ENCODE results near the gene ASB11.
A peak's percentile ranks its signal among the peaks of the same experiment; 100 is the strongest.
"Not testable (repeated sequence)": the region's sequence is repeated elsewhere in the genome, so short reads cannot be mapped to it uniquely, and the experiment has no call there.

Gene ASB11, protein sequence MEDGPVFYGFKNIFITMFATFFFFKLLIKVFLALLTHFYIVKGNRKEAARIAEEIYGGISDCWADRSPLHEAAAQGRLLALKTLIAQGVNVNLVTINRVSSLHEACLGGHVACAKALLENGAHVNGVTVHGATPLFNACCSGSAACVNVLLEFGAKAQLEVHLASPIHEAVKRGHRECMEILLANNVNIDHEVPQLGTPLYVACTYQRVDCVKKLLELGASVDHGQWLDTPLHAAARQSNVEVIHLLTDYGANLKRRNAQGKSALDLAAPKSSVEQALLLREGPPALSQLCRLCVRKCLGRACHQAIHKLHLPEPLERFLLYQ

DNA sequence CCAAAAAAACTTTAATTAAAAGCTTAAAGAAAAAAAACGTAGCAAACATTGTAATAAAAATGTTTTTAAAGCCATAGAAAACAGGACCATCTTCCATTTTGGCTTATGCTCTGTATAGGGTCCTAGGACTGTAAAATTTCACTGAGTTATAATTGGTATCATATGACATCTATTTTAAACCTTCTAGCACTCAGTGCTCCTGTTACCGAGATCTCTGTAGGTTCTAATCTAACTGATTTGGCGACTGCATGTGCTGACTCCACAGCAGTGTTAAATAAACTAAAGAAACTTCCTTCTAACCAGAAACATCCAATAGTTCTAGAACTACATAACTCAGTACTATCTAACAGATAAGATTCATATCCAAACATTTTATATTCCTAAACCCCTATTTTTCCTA, at the start of gene ASB11:
ASB11 (minus strand) TSS at position 132 of the 400 bp plus-strand sequence; CDS start at position 97, 35 bp downstream.
- DNase-seq, result no peak

DNA sequence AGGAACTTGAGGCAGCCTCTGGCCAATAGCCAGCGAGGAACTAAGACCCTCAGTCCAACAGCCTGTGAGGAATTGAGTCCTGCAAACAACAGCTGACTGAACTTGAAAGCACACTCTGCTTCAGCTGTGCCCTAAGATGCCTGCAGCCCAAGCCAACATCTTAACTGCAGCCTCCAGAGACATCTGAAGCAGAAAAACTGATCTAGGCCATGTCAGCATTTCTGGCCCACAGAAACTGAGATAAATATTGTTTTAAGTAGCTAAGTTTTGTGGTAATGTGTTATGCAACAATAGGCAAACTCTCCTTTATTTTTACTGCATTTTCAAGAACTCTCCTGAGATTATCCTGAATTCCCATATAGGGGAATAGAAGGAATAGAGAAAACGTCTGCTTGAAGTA, 44.3 kb upstream of the ASB11 start:
- DNase-seq, result no peak

DNA sequence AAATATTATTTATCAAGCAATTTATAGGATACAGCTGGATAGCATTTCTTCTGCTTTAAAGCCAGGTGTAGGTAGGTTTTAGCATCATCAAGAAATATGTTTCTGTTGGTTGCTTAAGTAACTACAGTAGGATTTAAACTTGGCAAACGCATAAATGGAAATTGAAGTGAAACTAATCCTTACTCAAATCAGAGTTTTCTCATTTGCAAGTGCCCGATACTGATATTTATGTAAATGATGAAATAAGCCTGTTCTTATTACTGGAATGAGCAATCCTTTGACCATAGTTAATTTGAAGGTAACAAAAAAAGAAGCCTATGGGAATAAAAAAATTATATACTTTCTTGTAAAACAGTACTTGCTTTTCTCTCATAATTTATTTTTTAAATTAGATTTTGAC, 43.1 kb upstream of the ASB11 start:
- DNase-seq, result no peak

DNA sequence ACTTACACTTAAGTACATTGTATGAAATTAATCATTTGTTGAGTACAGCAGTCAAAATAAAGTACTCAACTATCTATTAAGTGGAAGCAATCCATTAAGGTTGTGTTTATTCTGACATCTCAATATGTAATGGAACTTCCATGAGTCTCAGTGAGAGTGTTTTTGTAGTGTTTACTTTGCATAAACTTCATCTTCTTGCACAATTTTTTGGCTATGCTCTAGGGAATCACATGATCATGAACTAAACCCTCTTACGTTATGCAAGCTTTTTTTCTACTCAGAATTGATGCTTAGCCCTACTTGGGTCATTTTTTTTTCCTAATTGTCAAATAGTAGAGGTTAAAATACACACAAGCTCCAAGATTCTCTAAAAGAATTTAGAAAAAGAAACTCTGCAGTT, 41.0 kb upstream of the ASB11 start:
- no peak for DNase-seq

DNA sequence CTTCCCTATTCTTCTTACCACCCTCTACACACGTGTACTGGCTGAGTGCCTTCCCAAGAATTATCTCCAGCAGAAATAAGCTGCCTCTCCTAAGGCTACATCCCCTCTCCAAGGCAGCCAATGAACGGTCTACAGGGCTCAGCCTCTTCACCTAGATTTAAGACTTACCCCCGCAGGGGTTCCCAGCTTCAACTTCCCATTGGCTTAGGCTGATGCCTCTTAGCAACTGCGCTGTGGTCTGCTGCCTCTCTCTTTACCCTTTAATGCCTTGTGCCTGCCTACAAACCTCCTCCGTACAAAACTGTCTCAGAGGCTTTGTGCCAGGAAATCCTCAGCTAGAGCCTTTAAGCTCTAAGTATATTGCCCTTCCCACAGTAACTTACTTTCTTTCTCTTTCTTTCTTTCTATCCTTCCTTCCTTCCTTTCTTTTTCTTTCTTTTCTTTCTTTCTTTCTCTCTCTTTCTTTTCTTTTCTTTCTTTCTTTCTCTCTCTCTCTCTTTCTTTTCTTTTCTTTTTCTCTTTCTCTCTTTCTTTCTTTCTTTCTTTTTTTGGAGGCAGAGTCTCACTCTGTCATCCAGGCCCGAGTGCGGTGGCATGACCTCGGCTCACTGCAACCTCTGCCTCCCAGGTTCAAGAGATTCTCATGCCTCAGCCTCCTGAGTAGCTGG, 35.0 kb upstream of the ASB11 start:
- DNase-seq, result no peak

DNA sequence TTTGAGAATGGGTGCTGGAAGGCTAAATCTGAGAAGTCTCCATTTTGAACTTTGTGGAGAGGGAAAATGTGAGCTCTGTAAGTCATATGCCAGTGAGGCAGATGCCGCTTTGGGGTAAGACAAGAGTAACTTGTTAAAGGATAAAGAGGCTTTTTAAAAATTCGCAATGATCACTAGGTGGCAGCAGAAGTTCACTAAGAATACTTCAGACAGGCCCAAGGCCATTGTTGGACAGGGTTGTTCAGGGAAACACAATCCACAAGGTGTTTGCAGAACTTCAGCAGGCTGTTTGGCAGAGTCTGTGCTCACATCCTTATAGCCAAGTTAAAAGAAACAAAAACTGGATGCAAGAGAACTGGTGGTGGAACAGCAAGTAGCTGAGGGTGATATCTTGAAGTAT, 33.6 kb upstream of the ASB11 start:
- DNase-seq, result peak; percentile 34

DNA sequence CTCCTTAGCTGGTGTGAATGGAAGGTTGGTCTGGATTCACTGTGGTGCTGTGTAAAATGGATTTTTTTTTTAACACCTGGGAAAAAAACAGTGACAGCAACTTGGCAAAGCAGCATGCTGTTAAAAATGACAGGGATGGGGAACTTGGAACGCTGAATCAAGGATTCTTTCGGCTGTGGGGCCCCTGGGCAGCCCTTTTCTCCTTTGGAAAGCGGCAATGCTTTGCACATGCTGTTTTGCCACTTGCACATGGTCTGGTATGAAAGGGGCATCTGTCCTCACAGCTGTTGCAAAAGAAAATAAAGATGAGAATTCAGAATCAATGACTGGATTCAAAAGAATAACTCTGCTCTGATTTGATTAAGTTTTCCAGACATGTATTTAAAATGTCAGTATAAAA, 30.5 kb upstream of the ASB11 start:
- DNase-seq, result no peak

DNA sequence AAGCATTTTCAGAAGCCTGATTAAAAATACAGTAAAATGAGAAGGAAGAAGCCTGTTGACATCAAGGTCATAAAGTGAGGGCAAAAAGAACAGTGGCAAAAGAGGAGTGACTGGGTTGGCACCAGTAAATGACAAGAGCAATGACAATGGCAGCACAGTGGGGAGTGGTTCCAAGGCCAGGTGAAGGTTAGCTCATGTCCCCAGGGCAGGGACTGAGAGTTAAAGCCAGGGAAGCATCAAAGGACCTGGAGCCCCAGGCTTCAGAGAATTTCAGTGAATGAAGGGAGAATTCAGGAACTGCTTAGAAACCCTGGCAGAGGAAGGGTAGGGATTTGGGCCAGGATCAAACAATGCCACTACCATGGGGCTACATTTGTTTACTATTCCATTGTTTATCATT, 28.7 kb upstream of the ASB11 start:
- DNase-seq, result no peak

DNA sequence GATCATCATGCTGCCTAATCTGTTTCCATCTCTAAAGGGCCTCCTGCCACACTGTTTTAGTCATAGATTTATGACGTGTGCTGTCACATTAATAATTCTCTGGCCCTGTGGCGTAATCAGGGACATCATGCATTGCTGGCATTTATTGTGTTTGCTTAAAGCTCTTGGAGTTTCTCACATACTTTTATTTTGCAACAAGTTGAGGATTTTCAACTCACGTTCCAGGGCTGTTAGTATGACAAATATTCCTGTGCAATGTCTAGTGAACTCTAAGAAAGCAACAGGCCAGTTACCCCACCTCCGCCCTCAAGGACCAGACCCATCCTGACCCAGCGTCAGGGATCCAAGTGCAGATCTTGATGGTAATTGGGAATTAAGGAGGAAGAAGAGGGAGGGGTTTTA, 27.6 kb upstream of the ASB11 start:
- no peak for DNase-seq

DNA sequence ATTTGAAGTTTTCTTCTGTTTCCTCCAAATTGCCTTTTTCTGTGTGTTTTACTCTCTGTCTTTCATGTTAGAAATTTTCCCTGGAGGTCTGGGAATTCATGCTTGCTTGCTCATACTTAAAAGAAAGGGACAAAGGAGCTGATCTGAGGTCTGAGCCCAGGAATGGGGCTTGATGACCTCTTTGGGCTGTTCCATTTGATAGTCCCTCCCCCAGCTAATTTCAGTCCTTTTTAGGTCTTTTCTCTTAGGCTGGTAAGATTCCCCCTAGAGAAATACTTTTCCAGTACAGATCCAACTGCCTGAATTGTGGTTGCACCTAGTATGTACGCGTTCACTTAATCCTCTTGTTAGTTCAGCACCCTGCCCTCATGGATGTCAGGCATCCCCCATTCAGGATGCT, 25.4 kb upstream of the ASB11 start:
- no peak for DNase-seq

DNA sequence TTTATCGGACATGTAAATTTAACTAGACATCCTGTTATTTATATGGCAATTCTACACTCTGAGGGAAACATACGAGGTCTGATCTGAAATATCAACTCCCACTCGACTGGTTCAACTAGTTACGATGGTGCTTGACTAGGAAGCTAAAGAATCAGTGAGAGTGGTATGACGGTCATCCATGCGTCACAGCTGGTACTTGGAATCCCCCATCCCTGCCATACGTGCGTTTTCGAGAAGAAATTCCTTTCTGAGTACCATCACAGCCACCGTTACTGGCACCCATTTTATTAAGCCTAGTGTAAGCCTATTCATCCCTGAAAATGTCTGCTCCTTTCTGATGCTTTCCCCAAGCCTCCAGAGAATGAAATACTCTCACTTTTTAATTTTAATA, 20.6 kb upstream of the ASB11 start:
- DNase-seq, result peak; percentile 75

DNA sequence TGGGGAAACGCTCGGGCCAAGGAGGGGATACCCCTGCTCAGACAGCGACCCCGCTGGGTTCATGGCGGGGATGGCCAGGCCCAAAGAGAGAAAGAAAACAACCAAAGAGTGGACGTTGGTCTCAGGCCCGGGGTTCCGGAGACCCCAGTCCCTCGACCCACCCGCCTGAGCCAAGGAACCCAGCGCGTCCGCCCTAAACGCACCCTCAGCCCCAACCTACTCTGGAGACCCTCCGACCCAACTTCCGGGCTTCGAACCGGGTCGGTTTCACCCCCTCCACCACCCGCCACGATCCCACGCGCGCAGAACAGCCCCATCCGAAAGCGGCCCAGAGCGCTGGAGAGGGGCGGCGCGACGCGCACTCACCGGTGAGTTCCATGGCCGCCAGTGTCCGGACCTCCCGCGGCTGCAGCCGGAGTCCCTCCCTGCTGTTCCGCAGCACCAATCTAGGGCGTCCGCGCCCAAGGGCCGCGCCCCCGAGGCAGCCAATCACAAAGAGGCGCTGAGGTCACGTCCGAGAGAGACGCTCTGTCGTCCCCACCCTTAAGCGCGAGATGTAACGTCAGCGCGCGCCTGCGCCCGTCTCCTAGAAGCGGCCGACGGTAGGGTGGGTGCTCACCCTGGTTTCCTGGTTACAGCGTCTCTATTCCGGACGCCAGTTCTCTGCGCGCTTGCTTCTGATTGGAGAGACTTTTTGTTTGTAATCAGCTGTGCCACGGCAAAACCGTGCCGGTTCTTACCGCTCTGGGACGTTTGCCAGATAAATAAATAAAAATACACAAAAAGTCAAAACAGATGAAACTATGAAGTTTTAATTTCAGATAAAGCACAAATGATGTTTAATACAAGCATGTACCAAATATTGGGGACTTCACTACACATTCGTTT, 19.9 kb upstream of the ASB11 start, which contains the start of gene PIGA:
PIGA (minus strand) TSS at position 389 of the 888 bp plus-strand sequence. CDS start 3,593 bp downstream, outside the sequence.
- peak; percentile 95 for DNase-seq

DNA sequence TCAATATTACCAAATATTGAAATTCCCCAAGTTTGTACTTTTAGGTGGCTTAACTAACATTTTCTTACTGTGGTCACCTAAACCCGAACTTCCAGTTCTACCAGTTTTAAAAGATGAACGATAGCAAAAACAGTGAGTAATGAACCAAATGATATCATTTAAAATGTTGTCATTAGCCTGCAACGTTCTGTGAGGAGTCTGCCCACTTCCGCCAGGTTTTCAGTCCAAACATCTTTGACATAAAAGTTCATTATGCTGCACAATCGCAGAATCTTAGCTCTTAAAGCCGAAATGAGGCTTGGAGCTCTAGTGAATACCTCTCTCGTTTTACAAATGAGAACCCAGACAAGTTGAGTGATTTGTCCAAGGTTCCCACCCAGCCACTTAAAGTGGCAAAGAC, 19.1 kb upstream of the ASB11 start:
- peak; percentile 49 for DNase-seq

DNA sequence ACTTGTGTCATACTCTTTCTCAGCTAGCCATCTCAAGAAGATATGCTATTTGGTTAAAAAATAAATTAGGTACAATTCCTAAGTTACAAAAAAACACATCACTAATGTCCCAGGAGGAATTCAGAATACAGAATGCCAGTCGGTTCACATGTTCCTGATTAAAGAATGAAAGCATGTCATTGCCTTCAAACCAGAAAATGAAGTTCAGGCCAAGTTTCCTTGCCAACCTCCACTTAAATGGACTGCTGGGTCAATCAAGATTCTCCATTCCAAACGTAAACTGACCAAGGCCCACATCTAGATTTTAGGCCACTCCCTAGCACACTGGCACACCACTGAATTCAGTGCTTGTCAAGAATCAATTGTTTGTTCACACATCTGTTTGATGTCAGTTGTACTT, 13.4 kb upstream of the ASB11 start:
- no peak for DNase-seq

DNA sequence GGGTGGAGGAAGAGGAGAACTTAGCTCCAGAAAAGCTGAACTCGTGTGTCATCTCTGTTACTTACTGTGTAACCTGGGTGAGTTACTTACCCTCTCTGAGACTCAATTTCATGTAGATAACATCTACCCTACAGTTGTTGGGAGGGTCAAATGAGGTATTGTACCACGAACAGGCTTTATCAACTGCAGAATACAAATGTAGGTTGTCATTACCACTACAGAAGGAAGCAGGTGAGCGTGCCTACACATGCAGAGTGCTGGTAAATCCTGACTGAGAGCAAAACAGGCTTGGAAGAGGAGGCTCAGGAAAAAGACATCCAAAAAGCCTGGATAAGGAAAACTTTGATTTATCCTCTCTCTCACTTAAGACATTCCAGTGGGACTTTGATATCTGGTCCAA, 12.7 kb upstream of the ASB11 start:
- no peak for DNase-seq

DNA sequence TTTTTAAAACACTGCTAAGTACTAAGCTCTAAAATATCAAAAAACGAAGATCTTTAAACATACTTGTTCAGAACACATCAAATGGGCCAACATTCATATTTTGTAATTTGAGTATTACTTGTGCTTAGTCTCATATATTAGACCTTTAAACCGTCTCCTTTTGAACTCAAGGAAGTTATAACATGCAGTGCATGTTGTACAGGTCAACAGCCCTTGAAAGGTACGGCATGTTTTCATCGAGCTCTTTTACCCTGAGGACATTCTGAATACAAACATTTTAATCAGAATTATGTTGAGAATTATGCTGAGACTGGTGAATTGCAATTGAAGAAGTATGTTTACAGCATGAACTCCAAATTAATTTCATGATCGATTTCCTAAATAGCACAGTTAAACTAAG, 7.0 kb upstream of the ASB11 start:
- DNase-seq, result no peak

DNA sequence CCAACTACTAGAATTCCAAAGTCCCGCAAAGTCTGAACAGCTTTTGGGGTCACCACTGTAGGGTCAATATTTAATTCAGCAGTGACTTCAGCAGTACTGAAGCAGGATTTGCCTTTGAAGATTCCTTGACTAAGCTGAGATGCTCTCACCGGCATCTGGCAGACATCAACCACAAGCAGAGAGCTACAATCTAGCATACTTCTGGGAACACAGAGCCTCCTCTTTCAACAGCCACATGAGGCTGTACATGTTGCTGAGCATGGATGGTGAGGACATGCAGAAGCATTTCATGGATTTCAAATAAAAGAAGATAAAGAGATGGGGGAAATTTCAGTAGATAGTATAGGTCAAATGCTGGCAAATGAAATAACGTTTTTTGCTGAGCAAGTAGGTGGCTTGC, 6.6 kb upstream of the ASB11 start:
- DNase-seq, result no peak

DNA sequence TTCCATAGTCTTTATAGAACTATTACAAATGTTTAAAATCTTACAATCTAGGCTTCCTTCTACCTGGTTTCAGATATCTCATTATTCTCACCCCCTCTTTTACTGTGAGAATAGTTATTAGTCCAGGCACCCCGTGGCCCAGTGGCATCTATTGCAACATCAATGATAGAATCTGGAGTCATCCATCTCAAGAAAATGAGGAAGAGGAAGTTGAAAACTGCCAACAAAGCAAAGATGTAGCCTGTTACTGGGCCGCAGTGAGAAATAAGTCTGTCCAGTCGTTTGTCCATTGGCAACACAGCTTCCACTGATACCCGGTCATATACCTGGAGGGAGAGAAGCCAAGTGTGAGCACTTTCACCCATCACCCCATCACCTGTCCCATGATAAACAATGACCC, 6.0 kb upstream of the ASB11 start:
- DNase-seq, result no peak

DNA sequence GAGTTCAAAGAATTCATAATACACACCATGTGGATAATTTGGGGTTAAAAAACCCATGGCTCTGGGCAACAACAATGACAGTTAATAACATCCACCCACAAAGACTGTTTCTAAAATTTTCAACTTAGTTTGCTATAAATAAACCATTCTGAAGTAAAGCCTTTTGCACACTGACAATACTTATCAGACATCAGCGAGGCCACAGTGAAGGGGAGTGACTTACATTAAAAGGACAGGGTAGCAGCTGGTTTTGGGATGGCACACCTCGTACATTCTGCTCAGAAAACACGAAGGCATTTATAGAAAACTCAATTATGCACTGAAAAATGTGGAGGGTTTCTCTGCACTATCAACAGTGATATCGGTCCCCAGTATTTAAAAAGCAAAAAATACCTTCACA, 4.9 kb upstream of the ASB11 start:
- no peak for DNase-seq

DNA sequence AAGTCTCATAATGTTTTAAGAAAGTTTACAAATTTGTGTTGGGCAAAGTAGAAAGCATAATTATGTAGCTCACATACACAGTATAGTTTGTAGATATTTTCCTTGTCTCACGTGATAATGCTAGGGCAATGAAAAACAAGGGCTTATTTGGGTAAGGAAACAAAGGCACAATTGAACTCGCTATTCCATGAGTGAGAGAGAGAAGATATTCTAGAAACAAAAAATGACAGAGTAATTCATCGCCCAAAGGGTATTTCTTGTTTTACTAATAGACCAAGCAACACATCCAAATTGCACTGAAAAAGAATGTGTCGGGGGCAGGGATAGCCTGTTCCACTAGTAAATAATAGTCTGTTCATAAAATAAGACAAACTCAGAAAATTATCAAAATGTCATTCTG, 3.6 kb upstream of the ASB11 start:
- DNase-seq, result no peak

DNA sequence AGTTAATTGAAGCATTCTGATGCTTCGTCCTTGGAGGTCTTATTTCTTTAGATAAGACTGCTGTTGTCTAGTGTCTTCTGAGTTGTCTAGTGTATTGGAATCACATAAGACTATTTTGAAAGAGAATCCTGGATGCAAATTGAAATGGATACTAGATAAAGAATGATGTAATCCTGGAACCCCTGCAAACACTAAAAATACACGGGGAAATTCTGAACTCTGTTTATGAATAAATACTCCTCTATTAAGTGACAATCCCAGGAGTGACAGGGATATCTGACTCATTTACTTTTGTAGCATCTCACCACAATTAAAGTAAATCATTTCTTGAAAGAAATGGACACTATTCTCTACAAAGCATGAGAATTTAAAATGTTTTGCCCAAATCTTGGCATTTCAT, 968 bp downstream of the ASB11 start:
- no peak for DNase-seq

DNA sequence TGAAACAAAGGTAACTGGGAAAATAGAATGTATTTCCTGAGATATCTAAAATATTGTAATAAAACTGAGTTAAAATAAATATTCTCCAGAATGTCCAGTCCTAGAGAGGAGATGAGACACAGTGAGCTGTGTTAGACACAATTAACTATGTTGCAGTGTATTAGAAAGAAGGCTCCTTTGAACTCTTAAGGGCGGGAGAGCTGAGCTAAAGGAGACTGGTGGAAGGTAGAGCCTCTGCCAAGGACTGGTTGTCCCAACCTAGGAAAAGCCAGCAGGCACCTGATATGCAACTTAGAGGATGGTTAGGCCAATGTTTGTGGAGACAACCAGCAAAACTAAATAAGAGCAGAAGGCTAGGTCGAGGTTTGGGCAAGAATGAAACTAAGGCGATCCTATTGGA, 4.3 kb downstream of the ASB11 start:
- no peak for DNase-seq

DNA sequence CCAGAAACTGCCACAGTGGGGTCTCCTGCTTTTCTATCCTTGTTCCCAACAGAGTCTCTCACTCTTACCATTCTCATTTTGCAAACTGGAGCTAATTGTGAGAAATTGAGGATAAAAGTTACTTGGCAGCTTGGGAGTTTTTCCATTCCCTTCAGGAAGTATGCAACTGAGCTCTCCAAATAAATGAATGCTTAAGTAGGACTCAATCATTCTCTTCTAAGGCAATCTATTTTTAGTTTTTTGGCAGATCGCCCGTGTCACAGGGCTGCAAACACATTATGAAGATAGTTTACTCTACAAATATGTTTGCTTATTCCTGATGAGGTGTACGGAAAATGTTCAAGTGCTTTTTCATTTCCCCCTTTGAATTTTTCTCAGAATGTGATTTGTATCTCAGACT, 5.3 kb downstream of the ASB11 start:
- no peak for DNase-seq

DNA sequence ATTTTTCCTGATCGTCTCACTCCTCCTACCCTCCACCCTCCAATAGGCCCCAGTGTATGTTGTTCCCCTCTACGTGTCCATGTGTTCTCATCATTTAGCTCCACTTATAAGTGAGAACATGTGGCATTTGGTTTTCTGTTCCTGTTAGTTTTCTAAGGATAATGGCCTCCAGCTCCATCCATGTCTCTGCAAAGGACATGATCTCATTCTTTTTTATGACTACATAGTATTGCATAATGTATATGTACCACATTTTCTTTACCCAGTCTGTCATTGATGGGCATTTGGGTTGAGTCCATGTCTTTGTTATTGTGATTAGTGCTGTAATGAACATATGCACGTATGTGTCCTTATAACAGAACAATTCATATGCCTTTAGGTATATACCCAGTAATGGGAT, 9.5 kb downstream of the ASB11 start:
- not testable (repeated sequence) for DNase-seq

Measured in CD4-positive, alpha-beta T cell treated with Interleukin-21 for 1 hour (primary cell).